Left renal cortex interstitium (tissue), 4 donors: ENCODE results near the gene NTPCR. TPM values are rescaled to one million over a fixed set of nuclear protein-coding genes. Genes with fewer than 3 reads are reported as not detected.

Source experiments
- DNase-seq, 4 donors: peaks; one replicate each; pipeline ENCODE4 v3.0.0-alpha.2; 2013; ENCODE audit warnings: low read depth in 4 of 4, low spot score in 2 of 4, missing footprints in 1 of 4
- polyA plus RNA-seq, 4 donors: library from polyadenylated mRNA; unstranded; fragments of 120-200 nt; gene quantifications; one replicate each; pipeline ENCODE4 v1.2.1, GENCODE V29; 2013; ENCODE audit not compliant: insufficient read length in 4 of 4

Gene NTPCR
- polyA plus RNA-seq, 4 donors: 56.1 to 78.2 (median 73.0) TPM

DNA sequence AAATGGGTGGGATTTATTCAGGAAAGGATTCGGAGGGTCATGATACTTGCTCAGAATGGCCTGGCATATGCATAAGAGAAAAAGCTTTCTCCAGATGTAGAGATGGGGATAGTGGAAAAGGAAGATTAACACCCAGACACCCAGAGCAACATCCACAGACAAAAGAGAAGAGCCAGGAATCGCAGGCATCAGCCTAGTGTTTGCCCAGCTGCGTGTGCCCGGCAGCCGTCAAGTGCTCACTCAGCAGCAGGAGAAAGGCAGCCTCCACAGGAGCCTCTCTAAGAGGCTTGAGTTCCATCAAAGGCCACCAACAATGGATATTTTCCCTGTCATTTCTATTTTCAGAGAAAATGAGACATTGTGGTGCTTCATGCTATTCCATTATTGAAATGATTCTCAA is 54.7 kb downstream of the NTPCR start:
- no peak for DNase-seq

DNA sequence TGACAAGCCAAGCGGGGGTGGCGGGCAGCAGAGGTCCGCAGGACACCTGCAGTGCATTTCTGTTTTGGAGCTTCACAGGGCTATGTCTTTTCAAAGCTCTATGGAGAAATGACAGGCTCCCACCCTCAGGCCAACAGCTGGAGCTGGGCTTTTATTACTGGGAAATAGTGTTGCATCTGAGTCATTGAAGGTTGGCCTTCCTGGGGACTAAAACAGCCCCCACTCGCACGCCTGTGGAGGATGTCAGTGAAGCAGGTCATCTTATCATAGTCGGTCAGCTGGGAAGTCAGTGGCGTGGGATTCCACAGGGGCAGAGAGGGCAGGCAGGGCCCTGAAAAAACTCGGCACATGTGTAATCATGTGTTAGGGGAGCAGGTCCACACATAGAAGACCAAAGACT is 55.3 kb downstream of the NTPCR start:
- DNase-seq: no peak

DNA sequence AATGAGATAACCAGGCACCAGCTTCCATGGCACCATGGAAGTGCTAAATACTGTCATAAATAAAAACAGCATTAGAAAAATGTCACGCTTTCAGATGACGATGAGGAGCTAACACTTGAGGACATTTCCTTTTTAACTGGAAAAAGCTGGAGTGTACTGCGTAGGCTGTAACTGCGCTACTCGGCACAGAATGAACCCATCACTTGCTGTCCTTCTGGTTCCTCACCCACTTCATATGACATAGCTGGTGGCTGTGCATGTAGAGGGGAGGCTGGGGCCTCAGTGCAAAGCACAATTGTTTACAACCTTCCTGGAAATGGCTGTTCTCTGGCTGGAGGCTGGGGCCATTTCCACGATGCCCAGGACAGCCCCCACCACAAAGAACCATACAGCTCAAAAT is 55.7 kb downstream of the NTPCR start:
- no peak for DNase-seq

DNA sequence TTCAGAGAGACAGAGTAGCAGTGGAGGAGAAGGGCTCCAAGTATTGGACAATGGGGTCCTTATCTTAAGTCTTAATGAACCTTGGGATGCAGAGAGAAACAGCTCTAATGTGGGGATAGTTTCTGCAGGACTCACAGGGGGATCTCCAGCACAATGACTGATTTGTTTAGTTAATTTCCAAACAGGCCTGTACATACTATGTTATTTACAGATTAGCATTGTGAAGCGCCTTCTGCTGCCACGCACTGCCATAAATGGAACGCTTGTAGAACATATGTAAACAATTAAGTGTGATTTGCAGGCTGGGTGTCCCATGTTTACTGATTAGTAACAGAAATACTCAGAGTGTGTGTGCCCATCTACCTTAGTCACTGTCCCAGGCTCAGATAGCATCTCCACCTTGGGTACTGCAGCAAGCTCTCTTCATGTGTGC is 56.1 kb downstream of the NTPCR start:
- no peak for DNase-seq

DNA sequence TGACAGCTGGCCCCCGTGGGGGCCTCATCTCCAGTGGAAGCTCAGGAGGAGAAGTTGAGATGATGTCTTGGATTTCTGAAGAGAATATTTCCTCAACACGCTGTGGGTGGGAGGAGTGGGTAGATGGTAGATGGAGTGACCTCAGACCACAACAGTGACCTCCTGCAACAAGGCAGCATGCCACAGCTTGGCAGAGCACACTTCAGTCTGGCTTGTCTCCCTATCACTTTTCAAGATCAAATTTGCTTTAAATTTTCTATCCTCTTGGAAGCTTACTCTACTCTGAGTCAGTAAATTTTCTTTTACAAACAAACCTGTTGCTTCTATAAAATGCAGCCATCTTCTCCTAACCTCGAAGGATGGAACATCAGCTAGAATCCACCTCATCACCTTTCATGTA is 59.7 kb downstream of the NTPCR start:
- DNase-seq: no peak

DNA sequence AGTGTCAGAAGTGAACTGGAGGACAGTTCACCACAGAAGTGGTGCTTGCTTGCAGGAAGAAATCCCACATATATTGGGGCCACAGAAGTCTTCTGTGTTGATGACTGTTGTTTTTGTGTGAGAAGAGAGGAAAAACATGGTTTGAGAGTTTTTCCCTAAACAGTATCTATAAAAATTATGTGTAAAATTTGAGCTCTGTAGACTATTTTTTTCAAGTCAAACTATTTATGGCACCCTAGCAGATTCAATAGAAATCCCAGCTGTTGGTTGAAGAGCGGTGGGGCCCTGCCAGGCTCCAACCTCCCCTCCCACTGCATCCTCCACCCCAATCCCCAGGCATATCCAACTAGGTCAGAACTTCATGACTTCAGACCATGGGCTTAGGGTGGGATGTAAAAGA is 61.6 kb downstream of the NTPCR start:
- no peak for DNase-seq

DNA sequence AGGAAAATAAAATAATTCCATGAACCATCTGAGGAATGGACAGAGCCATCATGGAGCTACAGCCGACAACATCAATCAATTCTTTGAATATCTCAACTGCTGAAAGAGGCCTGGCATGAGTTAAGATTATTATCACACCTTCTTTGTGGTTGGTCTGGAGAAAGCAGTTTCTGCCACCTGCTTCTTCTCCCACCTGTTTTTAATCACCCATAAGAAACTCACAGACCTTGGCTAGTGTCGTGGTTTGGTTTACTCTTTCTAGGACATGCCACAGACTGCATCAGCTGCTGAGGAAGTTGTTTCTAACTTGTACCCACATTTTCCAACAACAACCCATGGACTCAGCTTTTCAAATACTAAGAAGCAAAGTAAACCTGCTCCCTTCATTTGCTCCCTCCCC is 65.6 kb downstream of the NTPCR start:
- DNase-seq: no peak

DNA sequence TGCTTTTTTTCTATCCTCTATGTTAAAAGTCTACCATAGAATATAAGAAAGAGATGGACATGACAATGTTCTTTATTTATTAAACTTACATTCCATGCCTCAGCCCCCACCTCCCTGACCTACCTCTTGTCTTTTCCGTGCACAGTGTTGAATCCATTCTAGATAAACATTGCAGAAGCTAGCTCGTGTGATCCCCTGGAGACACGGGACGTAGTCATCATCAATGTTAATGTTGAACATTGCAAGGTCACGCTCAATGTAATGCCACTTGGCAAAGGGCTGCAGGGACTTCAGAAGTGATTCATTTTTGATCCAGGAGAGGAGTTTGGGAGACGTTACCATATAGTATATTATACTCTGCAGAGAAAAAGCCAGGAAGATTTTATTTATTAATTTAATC is 66.4 kb downstream of the NTPCR start:
- DNase-seq: no peak

DNA sequence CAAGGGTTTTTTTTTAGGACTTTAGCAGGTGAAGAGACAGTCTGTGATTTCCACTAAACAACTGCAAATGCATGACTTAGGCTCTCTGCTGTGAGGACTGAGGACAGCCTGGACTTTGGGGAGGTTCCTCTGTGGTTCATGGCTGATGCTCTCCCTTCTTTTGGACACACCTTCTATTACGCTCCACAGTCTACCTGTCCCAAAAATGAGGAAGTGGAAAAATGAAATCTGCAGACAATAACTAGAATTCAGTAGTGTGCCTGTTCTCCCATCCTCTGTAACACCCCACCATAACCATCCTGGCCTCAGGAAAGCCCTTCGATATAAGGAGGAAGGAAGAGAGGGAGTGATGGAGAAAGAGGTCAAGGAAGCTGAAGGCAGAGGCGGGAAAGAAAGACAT is 68.7 kb downstream of the NTPCR start:
- no peak for DNase-seq

DNA sequence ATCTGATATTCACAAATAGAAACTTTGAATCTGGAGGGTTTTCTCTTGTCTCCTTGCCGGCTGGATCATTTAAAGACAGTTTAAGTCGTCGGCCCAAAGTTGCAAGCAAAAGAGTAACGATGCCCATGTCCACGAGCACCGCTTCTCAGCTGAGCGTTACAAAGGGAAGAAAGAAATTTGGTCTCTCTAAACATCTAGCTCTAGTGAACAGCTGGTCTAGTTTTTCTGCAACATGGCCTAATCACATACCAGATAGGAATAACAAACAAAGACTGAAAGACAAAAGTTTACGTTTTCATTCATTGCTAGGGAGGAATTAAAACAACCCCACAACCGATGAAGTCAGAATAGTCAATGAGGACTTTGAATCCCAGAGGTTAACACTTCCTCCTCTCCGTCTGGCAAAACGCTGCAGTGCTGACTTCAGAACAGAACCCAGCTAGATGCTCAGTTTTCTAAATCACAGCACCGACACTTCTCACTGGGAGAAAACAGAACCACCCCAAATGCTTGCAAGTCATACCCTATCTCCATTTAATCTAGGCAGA is 69.4 kb downstream of the NTPCR start:
- no peak for DNase-seq

DNA sequence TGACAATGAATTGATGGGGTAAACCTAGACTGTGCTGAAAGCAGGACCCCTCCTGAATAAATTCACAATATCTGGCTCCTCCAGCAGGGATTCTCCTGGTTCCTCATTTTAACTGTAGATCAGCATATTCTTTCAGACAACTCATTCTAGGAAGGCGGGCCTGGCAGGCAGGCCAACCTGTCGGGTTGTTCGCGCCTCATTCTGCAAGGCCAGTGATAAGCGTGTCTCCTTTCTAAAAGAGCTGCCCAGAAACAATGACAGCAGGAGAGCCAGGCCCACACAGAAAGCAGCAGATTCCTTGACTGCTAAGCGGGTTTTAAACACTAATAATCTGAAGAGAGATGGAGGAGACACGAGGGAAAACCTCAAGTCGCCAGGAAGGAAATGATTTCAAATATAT is 70.0 kb downstream of the NTPCR start:
- DNase-seq: no peak

DNA sequence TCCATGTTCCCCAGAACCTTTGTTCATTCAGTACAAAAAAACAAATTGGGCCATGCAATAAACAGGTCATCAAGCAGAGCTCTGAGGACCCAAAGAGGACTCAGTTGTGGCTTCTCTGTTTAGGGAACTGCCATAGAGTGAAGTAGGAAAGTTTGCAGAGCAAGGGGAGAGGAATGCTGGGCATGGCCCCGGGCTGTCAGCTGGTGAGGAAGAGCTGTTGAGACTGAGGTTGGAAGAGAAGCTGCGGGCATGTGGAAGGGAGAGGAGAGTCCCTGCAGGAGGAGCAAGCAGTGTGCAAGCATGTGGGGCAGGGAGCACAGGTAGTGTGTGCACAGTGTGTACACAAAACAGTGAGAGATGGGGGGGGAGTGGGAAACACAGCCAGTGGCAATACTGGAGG is 71.8 kb downstream of the NTPCR start:
- DNase-seq: no peak

DNA sequence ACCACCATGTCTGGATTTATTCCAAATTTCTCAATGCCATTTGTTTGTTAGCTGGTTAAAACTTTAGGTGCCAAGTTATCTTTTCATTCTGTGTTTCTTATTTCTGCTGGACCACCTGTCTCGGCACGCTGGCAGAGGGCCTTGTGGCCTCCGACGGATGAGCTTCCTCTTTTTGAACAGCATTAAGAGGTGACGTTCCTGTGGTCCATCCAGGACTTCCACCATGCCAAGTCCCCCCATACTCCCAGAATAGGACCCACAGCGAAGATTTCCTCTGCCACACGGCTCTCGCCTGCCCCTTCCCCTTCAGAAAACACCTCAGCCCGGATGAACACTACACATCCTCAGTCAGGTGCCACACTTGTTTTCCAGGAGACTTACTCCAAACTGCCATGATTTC is 73.8 kb downstream of the NTPCR start:
- no peak for DNase-seq

DNA sequence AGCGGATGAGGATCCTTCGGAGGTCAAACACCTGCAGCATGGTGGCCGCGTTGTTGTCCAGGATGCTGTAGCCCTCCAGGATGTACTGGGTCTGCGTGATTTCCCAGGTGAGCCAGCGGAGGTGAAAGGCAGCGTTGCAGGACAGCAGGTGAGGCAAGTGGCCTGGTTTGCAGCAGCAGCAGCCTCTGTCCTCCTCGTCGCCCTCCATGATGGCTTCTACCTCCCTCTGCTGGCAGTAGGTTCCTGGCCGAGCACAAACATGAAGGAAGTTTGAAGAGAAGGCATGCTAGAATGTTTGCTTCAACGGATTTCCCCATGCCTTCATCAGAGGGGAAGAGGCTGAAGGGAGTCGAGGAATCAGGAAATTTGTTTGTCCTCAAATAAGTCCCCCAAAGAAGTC is 74.7 kb downstream of the NTPCR start:
- no peak for DNase-seq

DNA sequence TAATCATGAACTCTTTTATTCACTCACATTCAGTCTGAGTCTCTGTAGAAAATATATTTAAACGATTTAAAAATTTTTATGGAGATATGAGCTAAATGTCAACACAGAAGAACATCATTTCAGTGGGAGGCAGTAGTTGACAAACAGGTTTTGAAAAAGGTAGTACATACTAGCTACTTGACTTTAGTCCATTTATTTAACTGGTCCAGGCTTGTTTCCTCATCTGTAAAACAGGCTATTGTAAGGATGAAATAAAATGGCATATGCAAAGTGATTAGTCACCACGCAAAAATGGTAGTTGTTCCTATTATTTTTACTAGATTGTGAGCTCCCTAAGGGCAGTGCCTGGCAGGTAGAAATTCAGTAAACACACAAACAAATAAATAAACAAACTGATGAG is 75.2 kb downstream of the NTPCR start:
- DNase-seq: no peak

DNA sequence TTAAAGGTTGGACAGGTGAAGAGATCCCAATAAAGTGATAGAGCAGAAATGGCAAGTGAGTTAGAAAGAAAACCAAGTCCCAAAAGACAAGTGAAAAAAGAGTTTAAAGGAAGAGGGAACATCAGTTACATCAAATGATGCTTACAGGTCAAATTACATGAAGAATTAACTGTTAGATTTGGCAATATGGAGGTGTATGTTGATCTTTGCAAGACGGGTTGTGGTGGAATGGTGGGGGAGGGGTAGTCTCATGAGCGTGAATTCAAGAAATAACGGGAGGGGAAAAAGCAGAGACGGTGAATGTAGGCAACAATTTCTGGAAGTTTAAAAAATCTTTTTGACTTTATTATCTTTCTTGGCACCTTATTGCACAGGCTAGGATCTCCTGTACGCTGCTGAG is 76.6 kb downstream of the NTPCR start:
- no peak for DNase-seq

DNA sequence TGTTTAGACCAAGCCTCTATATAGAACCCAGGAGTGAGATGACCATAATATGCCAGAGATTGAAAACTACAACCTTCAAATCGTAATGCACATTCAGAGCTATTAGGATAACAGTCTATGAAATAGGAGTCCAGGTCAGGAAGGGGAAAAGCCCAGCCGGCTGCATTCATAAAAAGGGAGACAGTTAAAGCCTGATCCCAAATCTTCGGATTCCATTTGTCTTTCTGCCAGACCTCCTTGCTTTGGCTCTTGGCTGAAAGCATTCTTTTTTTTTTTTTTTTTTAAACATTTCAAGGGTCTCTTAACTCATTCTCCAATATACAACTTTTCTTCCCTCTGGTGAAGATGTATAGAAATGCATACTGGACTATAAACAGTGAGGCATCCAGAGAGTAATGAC is 81.1 kb downstream of the NTPCR start:
- DNase-seq: no peak

DNA sequence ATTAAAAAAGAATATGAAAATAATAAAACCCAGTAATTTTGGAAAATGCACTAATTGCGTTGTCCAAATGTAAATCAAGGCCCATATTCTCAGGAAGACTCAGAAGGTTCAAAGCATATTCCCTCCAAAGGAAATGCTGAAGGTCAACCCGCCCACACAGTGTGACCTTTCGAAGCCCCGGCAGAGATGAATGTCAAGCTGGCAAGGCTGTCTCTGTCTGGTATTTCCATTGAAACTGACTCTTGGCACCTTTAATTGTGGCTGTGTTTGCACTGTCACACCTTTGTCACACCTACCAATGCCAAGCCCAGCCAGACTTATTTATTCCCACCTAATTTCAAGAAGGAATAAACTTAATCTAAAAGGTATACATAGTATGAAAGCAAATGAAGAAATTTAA is 82.5 kb downstream of the NTPCR start:
- DNase-seq: no peak

DNA sequence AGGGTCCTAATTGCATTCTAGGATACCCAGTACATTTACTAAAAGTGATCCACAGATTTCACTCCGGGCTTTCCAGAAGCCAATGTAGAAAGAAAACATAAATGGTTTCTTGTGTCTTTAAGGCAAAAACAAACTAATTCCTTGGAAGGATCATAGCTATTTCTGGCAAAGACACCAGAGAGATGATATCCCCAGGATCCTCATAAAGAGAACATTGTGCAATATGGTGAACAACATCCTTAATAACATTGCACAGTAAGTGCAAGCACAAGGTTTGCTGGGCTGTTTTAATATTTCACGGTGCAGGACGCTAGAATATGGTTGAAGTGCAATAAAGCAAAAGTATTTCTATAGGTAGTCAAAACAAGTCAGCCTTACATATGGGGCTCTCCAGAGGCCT is 83.0 kb downstream of the NTPCR start:
- DNase-seq: no peak
